K562 (cell line): ENCODE data around the gene NUDT12.
A peak's percentile ranks its signal among the peaks of the same experiment; 100 is the strongest.

Source experiments
- CREM ChIP-seq: IDR thresholded peaks from 2 replicates; pipeline ENCODE4 v1.6.1; 2014; ENCODE audit warnings: antibody characterized with exemption, low read depth
- ETV6 ChIP-seq, 3 experiments: fragments of 150-350 bp in 1 of 3; sonication (generic) in 1 of 3; formaldehyde crosslinking in 1 of 3; IDR thresholded peaks; 2 replicates each; pipeline versions ENCODE4 v1.6.1 to v1.8.0; 2014 to 2022; ENCODE audit warnings: borderline replicate concordance in 2 of 3, low read depth in 2 of 3, antibody characterized with exemption in 1 of 3, low read length in 1 of 3, mild to moderate bottlenecking in 1 of 3, missing genetic modification reagents in 1 of 3
- FOS ChIP-seq: IDR thresholded peaks from 3 replicates; pipeline ENCODE4 v1.6.1; 2011; ENCODE audit not compliant: insufficient read length; ENCODE audit errors: extremely low read depth
- MTF1 ChIP-seq: fragments of 250-450 bp; sonication (Bioruptor Pico); IDR thresholded peaks from 2 replicates; pipeline ENCODE4 v1.9.0; 2021; ENCODE audit warnings: moderate library complexity, mild to moderate bottlenecking, inconsistent platforms, borderline replicate concordance
- NFIC ChIP-seq: fragments of 450-650 bp; IDR thresholded peaks from 2 replicates; pipeline ENCODE4 v1.6.1; 2017; ENCODE audit warnings: mild to moderate bottlenecking, inconsistent platforms
- POLR2A ChIP-seq: fragments of 450-650 bp; conservative IDR thresholded peaks from 2 replicates; pipeline ENCODE4 v1.6.1; 2016
- SPI1 ChIP-seq: IDR thresholded peaks from 2 replicates; pipeline ENCODE4 v1.6.1; 2011; ENCODE audit warnings: low read depth, low read length, control low read depth, borderline replicate concordance
- SRSF7 ChIP-seq: fragments of 200-400 bp; formaldehyde crosslinking; optimal IDR thresholded peaks from 2 replicates; pipeline ENCODE3; 2017; ENCODE audit warnings: mild to moderate bottlenecking, low read depth, low read length
- TEAD2 ChIP-seq: fragments of 450-650 bp; IDR thresholded peaks from 2 replicates; pipeline ENCODE4 v1.6.1; 2016; ENCODE audit warnings: missing genetic modification characterization, control low read depth, missing compliant biosample characterization
- YY1 ChIP-seq, 3 experiments: IDR thresholded peaks; 2 replicates each; pipeline ENCODE4 v1.6.1; 2011; ENCODE audit warnings: low read length in 2 of 3, mild to moderate bottlenecking in 2 of 3, moderate library complexity in 2 of 3, borderline replicate concordance in 1 of 3, control low read depth in 1 of 3, low read depth in 1 of 3; ENCODE audit not compliant: insufficient read depth in 3 of 3, insufficient replicate concordance in 2 of 3, control insufficient read depth in 1 of 3, insufficient read length in 1 of 3; ENCODE audit errors: extremely low read depth in 1 of 3
- ZNF146 ChIP-seq: IDR thresholded peaks from one replicate; pipeline ENCODE4 v1.6.1; 2018; ENCODE audit warnings: missing compliant biosample characterization; ENCODE audit not compliant: unreplicated experiment
- TF ChIP-seq, protein P1 (sequence below), 3 experiments: IDR thresholded peaks in 2 of 3; conservative IDR thresholded peaks in 1 of 3; 2 replicates each; pipeline ENCODE4 v1.5.1; 2011 to 2012; ENCODE audit warnings: low read length in 3 of 3, mild to moderate bottlenecking in 3 of 3, control low read depth in 2 of 3, improper control_type of control experiment in 1 of 3, inconsistent platforms in 1 of 3, low read depth in 1 of 3, mixed read lengths in 1 of 3, moderate library complexity in 1 of 3; ENCODE audit not compliant: insufficient read depth in 2 of 3

DNA sequence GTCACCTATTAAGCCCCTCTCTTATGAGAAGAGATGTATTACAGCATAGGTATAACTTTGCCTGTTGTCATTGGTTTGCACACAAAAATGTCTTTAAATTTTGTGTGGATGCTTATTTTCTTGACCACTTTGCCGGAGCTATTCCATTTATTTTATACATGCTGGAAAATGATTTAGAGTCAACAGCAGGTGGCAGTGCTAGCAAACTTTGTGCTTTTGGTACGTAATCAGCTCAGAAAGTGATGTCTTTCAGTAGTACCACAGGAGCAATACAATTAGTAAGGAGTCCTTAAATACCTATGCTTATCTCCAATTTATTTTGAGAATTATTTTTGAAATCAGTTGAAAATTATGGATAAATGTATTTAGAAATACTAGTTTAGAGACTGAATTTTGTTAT is 19.8 kb upstream of the NUDT12 start:
- TF ChIP-seq ZNF146: no peak
- TF ChIP-seq, protein P1, sequence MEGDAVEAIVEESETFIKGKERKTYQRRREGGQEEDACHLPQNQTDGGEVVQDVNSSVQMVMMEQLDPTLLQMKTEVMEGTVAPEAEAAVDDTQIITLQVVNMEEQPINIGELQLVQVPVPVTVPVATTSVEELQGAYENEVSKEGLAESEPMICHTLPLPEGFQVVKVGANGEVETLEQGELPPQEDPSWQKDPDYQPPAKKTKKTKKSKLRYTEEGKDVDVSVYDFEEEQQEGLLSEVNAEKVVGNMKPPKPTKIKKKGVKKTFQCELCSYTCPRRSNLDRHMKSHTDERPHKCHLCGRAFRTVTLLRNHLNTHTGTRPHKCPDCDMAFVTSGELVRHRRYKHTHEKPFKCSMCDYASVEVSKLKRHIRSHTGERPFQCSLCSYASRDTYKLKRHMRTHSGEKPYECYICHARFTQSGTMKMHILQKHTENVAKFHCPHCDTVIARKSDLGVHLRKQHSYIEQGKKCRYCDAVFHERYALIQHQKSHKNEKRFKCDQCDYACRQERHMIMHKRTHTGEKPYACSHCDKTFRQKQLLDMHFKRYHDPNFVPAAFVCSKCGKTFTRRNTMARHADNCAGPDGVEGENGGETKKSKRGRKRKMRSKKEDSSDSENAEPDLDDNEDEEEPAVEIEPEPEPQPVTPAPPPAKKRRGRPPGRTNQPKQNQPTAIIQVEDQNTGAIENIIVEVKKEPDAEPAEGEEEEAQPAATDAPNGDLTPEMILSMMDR (IDR thresholded peaks at IDR 0.05 in 2 of 3, conservative IDR thresholded peaks at IDR 0.05 in 1 of 3; ENCODE audit: insufficient read depth in 2 of 3, low read depth in 1 of 3, low read length in 3 of 3): peak; percentile 33 to 71 (median 56); a peak in 4 of 6 replicates
- no peak for TF ChIP-seq TEAD2 (tag)
- no peak for TF ChIP-seq YY1 (IDR thresholded peaks at IDR 0.05; ENCODE audit: borderline replicate concordance in 1 of 3, control insufficient read depth in 1 of 3, extremely low read depth in 1 of 3, insufficient read depth in 3 of 3, insufficient read length in 1 of 3, insufficient replicate concordance in 2 of 3, low read depth in 1 of 3, low read length in 2 of 3)
- no peak for TF ChIP-seq SRSF7
- no peak for TF ChIP-seq SPI1
- TF ChIP-seq POLR2A: no peak
- TF ChIP-seq NFIC: no peak
- TF ChIP-seq CREM: 0 out of 2 replicates have a peak, but pooled peaks have one; percentile 24
- no peak for TF ChIP-seq MTF1 (CRISPR knock-in tag)
- no peak for TF ChIP-seq FOS
- no peak for TF ChIP-seq ETV6 (IDR thresholded peaks at IDR 0.05; ENCODE audit: borderline replicate concordance in 1 of 2, low read depth in 2 of 2, low read length in 1 of 2)
- no peak for TF ChIP-seq ETV6 (CRISPR knock-in tag; IDR thresholded peaks at IDR 0.05; ENCODE audit: borderline replicate concordance)
